Aorta (tissue), 5 donors: Measurements from ENCODE around the gene GDPD4. TPM values are rescaled to one million over a fixed set of nuclear protein-coding genes. Genes with fewer than 3 reads are reported as not detected.

Experiments
- ATAC-seq: fragments of 200-7000 bp; cut with Tn5 transposase; one replicate; pipeline ENCODE4 v1.9.1; 2022; ENCODE audit warnings: moderate library complexity; ENCODE audit not compliant: low FRiP score
- DNase-seq, 2 donors: peaks; one replicate each; pipeline ENCODE4 v3.0.0-alpha.2; 2020
- H3K27ac ChIP-seq, 2 donors: one replicate each; pipeline ENCODE4 v1.5.1; 2013; ENCODE audit warnings: low read length in 2 of 2, mild to moderate bottlenecking in 2 of 2, moderate library complexity in 2 of 2, control low read depth in 1 of 2, inconsistent platforms in 1 of 2, low read depth in 1 of 2
- H3K27me3 ChIP-seq, 2 donors: one replicate each; pipeline ENCODE4 v1.6.1; 2013; ENCODE audit warnings: control low read depth in 1 of 2, low read length in 1 of 2, mild to moderate bottlenecking in 1 of 2, moderate library complexity in 1 of 2; ENCODE audit not compliant: insufficient read depth in 2 of 2, control insufficient read depth in 1 of 2
- H3K36me3 ChIP-seq, 2 donors: one replicate each; pipeline ENCODE4 v1.6.1; 2013; ENCODE audit warnings: control low read depth in 1 of 2, low read length in 1 of 2, mild to moderate bottlenecking in 1 of 2; ENCODE audit not compliant: insufficient read depth in 2 of 2, control insufficient read depth in 1 of 2
- H3K4me1 ChIP-seq, 2 donors: one replicate each; pipeline ENCODE4 v1.6.1; 2013; ENCODE audit warnings: low read length in 2 of 2, control low read depth in 1 of 2, mild to moderate bottlenecking in 1 of 2, moderate library complexity in 1 of 2; ENCODE audit not compliant: insufficient read depth in 2 of 2, control insufficient read depth in 1 of 2
- H3K4me3 ChIP-seq, 2 donors: one replicate each; pipeline ENCODE4 v1.5.1; 2013; ENCODE audit warnings: low read length in 2 of 2, control low read depth in 1 of 2, mild to moderate bottlenecking in 1 of 2
- H3K9me3 ChIP-seq: one replicate; pipeline ENCODE4 v1.6.1; 2013; ENCODE audit warnings: mild to moderate bottlenecking, low read length; ENCODE audit not compliant: control insufficient read depth
- WGBS, 2 donors: extraction: QIAGEN DNeasy Blood & Tissue Kit; methylation state at CpG; one replicate each; pipeline ENCODE4 v1.1.7; 2013; 5-methylcytosine and 5-hydroxymethylcytosine counted together
- intact Hi-C, 2 donors: fragments of 100-400 bp; cut with DNase I; formaldehyde crosslinking; loops; one replicate each; pipeline versions ENCODE4 v1.14.2 to v1.15.0; 2022
- polyA plus RNA-seq, 2 donors: library from polyadenylated mRNA; stranded (reverse); fragments of 200-250 nt; gene quantifications; one replicate each; pipeline ENCODE4 v1.2.3, GENCODE V29; 2013
- total RNA-seq, 2 donors: library from RNA; stranded (reverse); fragmentation: NEBNext Ultra II Directional; extraction: Animal tissue kit (Norgen Biotek cat#: 25700); gene quantifications; one replicate each; pipeline ENCODE4 v1.2.1, GENCODE V29; 2021
- donor health status: healthy with polysubstance abuse.
- donor health status: Bipolar disorder and iron deficiency.
- donor health status: DM: no; HTN: no; CAD: no.
- donor health status: DM: no; HTN: no; CAD: no.
- donor health status: DM: yes; HTN: yes; CAD: no.

Gene GDPD4
- total and polyA plus RNA-seq, 4 donors: not detected

GRCh38 chr11:77173494-77173893 is 128.0 kb downstream of the GDPD4 start:
- Histone ChIP-seq H3K27ac (no peak overlapping the region), H3K4me3 (no peak overlapping the region), H3K4me1 (no peaks in the 10 kb centered on the region), H3K9me3 (no peaks in the 10 kb centered on the region), H3K27me3 (no peaks in the 10 kb centered on the region), H3K36me3 (no peaks in the 10 kb centered on the region)
- WGBS, 2 donors: 87 to 90% methylated on average over 7 to 10 of the region's 10 CpGs
- ATAC-seq (no peak), DNase-seq (peak in 1 of 2 donors; percentile 69)
- intact Hi-C loops: no loop called here

- no peak overlapping the region for H3K4me3 ChIP-seq
- no peaks in the 10 kb centered on the region for H3K27me3 ChIP-seq
- DNase-seq (peak in 1 of 2 donors; percentile 71), ATAC-seq (no peak)
- intact Hi-C loops: no loop called here
- H3K4me1 ChIP-seq: no peaks in the 10 kb centered on the region
- 68 to 70% methylated on average over 16 of the region's 16 CpGs for WGBS, 2 donors
- no peak overlapping the region for H3K27ac ChIP-seq
- no peaks in the 10 kb centered on the region for H3K9me3 ChIP-seq
- no peaks in the 10 kb centered on the region for H3K36me3 ChIP-seq
Measured at GRCh38 chr11:77172666-77172982, 128.9 kb downstream of the GDPD4 start.

- no peaks in the 10 kb centered on the region for H3K4me1 ChIP-seq
- ATAC-seq (no peak), DNase-seq (no peak)
- no peak overlapping the region for H3K4me3 ChIP-seq
- H3K27ac ChIP-seq: no peak overlapping the region
- no peaks in the 10 kb centered on the region for H3K36me3 ChIP-seq
- WGBS, 2 donors: 74 to 81% methylated on average over 20 of the region's 20 CpGs
- no peaks in the 10 kb centered on the region for H3K9me3 ChIP-seq
- intact Hi-C loops: no loop called here
- H3K27me3 ChIP-seq: no peaks in the 10 kb centered on the region
Measured at GRCh38 chr11:77171885-77172665, 129.4 kb downstream of the GDPD4 start.

GRCh38 chr11:77171254-77171653 is 130.2 kb downstream of the GDPD4 start:
- intact Hi-C loops: no loop called here
- no peaks in the 10 kb centered on the region for H3K27me3 ChIP-seq
- no peaks in the 10 kb centered on the region for H3K9me3 ChIP-seq
- H3K4me3 ChIP-seq: no peak overlapping the region
- no peak for ATAC-seq
- WGBS, 2 donors: 92 to 94% methylated on average over 8 of the region's 8 CpGs
- no peaks in the 10 kb centered on the region for H3K36me3 ChIP-seq
- H3K27ac ChIP-seq: no peak overlapping the region
- H3K4me1 ChIP-seq: no peaks in the 10 kb centered on the region
- DNase-seq: no peak

- ATAC-seq (no peak), DNase-seq (no peak)
- no peak overlapping the region for H3K27ac ChIP-seq
- H3K4me1 ChIP-seq: no peaks in the 10 kb centered on the region
- no peaks in the 10 kb centered on the region for H3K27me3 ChIP-seq
- no peaks in the 10 kb centered on the region for H3K9me3 ChIP-seq
- WGBS, 2 donors: 96 to 98% methylated on average over 5 of the region's 5 CpGs
- H3K36me3 ChIP-seq: no peaks in the 10 kb centered on the region
- intact Hi-C loops: no loop called here
- H3K4me3 ChIP-seq: no peak overlapping the region
Measured at GRCh38 chr11:77170107-77170506, 131.4 kb downstream of the GDPD4 start.

- Histone ChIP-seq H3K27ac (no peak overlapping the region), H3K4me1 (no peaks in the 10 kb centered on the region), H3K36me3 (no peaks in the 10 kb centered on the region), H3K4me3 (no peak overlapping the region), H3K9me3 (no peaks in the 10 kb centered on the region), H3K27me3 (no peaks in the 10 kb centered on the region)
- ATAC-seq (no peak), DNase-seq (peak in 1 of 2 donors; percentile 45)
- WGBS, 2 donors: 81 to 92% methylated on average over 8 of the region's 8 CpGs
- intact Hi-C loops: no loop called here
Measured at GRCh38 chr11:77167791-77168190, 133.7 kb downstream of the GDPD4 start.

- H3K9me3 ChIP-seq: no peaks in the 10 kb centered on the region
- H3K36me3 ChIP-seq: no peaks in the 10 kb centered on the region
- intact Hi-C loops: no loop called here
- H3K27ac ChIP-seq: no peak overlapping the region
- H3K4me1 ChIP-seq: no peaks in the 10 kb centered on the region
- H3K4me3 ChIP-seq: no peak overlapping the region
- no peaks in the 10 kb centered on the region for H3K27me3 ChIP-seq
- DNase-seq: no peak
- 95 to 96% methylated on average over 9 of the region's 9 CpGs for WGBS, 2 donors
- ATAC-seq: no peak
Measured at GRCh38 chr11:77167111-77167626, 134.3 kb downstream of the GDPD4 start.

Other genes starting within 250 kb of the GDPD4 start
- 10 to 100 TPM in 1 of 2 donors, 1 to 10 TPM in 1; 6.9 to 22.4 TPM for gene CAPN5, start 234.7 kb downstream of the GDPD4 start, total RNA-seq
- 10 to 100 TPM; 10.4 to 11.1 TPM for gene CAPN5, start 234.7 kb downstream of the GDPD4 start, polyA plus RNA-seq
- gene OMP, start 198.8 kb downstream of the GDPD4 start, total RNA-seq: 1 to 10 TPM in 1 of 2 donors, not detected in 1; 2.1 TPM
- gene OMP, start 198.8 kb downstream of the GDPD4 start, polyA plus RNA-seq: not detected
- gene MYO7A, start 173.4 kb downstream of the GDPD4 start, total RNA-seq: 10 to 100 TPM; 11.6 to 27.9 TPM
- 1 to 10 TPM; 1.9 to 2.1 TPM for gene MYO7A, start 173.4 kb downstream of the GDPD4 start, polyA plus RNA-seq
- 10 to 100 TPM; 27.0 to 42.6 TPM for gene PAK1, start 172.4 kb upstream of the GDPD4 start, total RNA-seq
- gene PAK1, start 172.4 kb upstream of the GDPD4 start, polyA plus RNA-seq: 10 to 100 TPM in 1 of 2 donors, 1 to 10 TPM in 1; 9.4 to 11.8 TPM